Liver (tissue), 9 donors: Measurements from ENCODE around the gene ACACB. TPM values are rescaled to one million over a fixed set of nuclear protein-coding genes. Genes with fewer than 3 reads are reported as not detected.

ENCODE experiments used
- DNase-seq: peaks from one replicate; pipeline ENCODE4 v3.0.0-alpha.2; 2017; ENCODE audit warnings: low spot score
- H3K27ac ChIP-seq, 2 donors: one replicate each; pipeline ENCODE4 v1.7.0; 2013; ENCODE audit warnings: inconsistent platforms in 2 of 2, low read length in 2 of 2, control low read depth in 1 of 2, low read depth in 1 of 2, mild to moderate bottlenecking in 1 of 2
- H3K27me3 ChIP-seq, 4 donors: one replicate each; pipeline versions ENCODE4 v1.6.1 to v1.7.0; 2013; ENCODE audit warnings: low read length in 3 of 4, inconsistent platforms in 1 of 4, mild to moderate bottlenecking in 1 of 4, moderate library complexity in 1 of 4; ENCODE audit not compliant: control insufficient read depth in 4 of 4, insufficient read depth in 4 of 4
- H3K36me3 ChIP-seq, 4 donors: one replicate each; pipeline versions ENCODE4 v1.6.1 to v1.7.0; 2013; ENCODE audit warnings: low read length in 3 of 4, mild to moderate bottlenecking in 3 of 4, low read depth in 1 of 4, moderate library complexity in 1 of 4; ENCODE audit not compliant: control insufficient read depth in 4 of 4, insufficient read depth in 3 of 4
- H3K4me1 ChIP-seq, 4 donors: one replicate each; pipeline versions ENCODE4 v1.6.1 to v1.7.0; 2013; ENCODE audit warnings: low read length in 3 of 4, mild to moderate bottlenecking in 3 of 4, moderate library complexity in 1 of 4; ENCODE audit not compliant: control insufficient read depth in 4 of 4, insufficient read depth in 4 of 4
- H3K4me3 ChIP-seq, 3 donors: one replicate each; pipeline versions ENCODE4 v1.6.1 to v1.7.0; 2013; ENCODE audit warnings: low read length in 3 of 3, control low read depth in 1 of 3, low read depth in 1 of 3, mild to moderate bottlenecking in 1 of 3
- H3K9ac ChIP-seq, 2 donors: one replicate each; pipeline ENCODE4 v1.7.0; 2013; ENCODE audit warnings: low read length in 2 of 2, mild to moderate bottlenecking in 2 of 2, moderate library complexity in 2 of 2, control low read depth in 1 of 2, low read depth in 1 of 2
- H3K9me3 ChIP-seq, 4 donors: one replicate each; pipeline versions ENCODE4 v1.6.1 to v1.7.0; 2013; ENCODE audit warnings: low read length in 3 of 4; ENCODE audit not compliant: control insufficient read depth in 4 of 4
- FOXA1 ChIP-seq: IDR thresholded peaks from 2 replicates; pipeline ENCODE4 v1.6.1; 2016; ENCODE audit warnings: antibody characterized with exemption
- HNF4G ChIP-seq: IDR thresholded peaks from 2 replicates; pipeline ENCODE4 v1.6.1; 2016; ENCODE audit warnings: antibody characterized with exemption
- NR2F2 ChIP-seq: IDR thresholded peaks from 2 replicates; pipeline ENCODE4 v1.6.1; 2016; ENCODE audit warnings: antibody characterized with exemption
- RXRA ChIP-seq, 2 donors: IDR thresholded peaks; 2 replicates each; pipeline ENCODE4 v1.6.1; 2017 to 2018; ENCODE audit warnings: antibody characterized with exemption in 2 of 2, mild to moderate bottlenecking in 1 of 2
- SP1 ChIP-seq: IDR thresholded peaks from 2 replicates; pipeline ENCODE4 v1.6.1; 2018; ENCODE audit warnings: antibody characterized with exemption, mild to moderate bottlenecking
- TAF1 ChIP-seq: conservative IDR thresholded peaks from 2 replicates; pipeline ENCODE4 v1.6.1; 2016; ENCODE audit warnings: antibody characterized with exemption, mild to moderate bottlenecking
- WGBS: extraction: QIAGEN DNeasy Blood & Tissue Kit; methylation state at CpG from one replicate; pipeline ENCODE4 v1.1.7; 2013; 5-methylcytosine and 5-hydroxymethylcytosine counted together
- polyA plus RNA-seq, 2 donors: library from polyadenylated mRNA; stranded (reverse) in 1 of 2; unstranded in 1 of 2; fragments of 200-250 nt in 1 of 2; fragments of >200 nt in 1 of 2; fragmentation: Nextera tagmentation in 1 of 2; extraction: Ambion mirVana in 1 of 2; gene quantifications; one replicate each; pipeline versions ENCODE4 v1.2.1 to v1.2.3, GENCODE V29; 2013 to 2015
- total RNA-seq, 2 donors: library from RNA; depleted of rRNA; stranded (reverse); fragments of >200 nt; gene quantifications; one replicate each; pipeline ENCODE4 v1.2.3, GENCODE V29; 2014
- TF ChIP-seq, protein P1 (sequence below): IDR thresholded peaks from 2 replicates; pipeline ENCODE4 v1.6.1; 2016; ENCODE audit warnings: antibody characterized with exemption
- TF ChIP-seq, protein P2 (sequence below): IDR thresholded peaks from 2 replicates; pipeline ENCODE4 v1.6.1; 2016; ENCODE audit warnings: antibody characterized with exemption, mild to moderate bottlenecking
- TF ChIP-seq, protein P3 (sequence below): IDR thresholded peaks from 2 replicates; pipeline ENCODE4 v1.6.1; 2016; ENCODE audit warnings: antibody characterized with exemption
- donor health status: healthy.
- donor health status: healthy.
- donor health status: healthy.
- donor health status: healthy.
- donor health status: healthy.

Gene ACACB
- total and polyA plus RNA-seq, 4 donors: 12.9 to 288 (median 52.1) TPM

DNA sequence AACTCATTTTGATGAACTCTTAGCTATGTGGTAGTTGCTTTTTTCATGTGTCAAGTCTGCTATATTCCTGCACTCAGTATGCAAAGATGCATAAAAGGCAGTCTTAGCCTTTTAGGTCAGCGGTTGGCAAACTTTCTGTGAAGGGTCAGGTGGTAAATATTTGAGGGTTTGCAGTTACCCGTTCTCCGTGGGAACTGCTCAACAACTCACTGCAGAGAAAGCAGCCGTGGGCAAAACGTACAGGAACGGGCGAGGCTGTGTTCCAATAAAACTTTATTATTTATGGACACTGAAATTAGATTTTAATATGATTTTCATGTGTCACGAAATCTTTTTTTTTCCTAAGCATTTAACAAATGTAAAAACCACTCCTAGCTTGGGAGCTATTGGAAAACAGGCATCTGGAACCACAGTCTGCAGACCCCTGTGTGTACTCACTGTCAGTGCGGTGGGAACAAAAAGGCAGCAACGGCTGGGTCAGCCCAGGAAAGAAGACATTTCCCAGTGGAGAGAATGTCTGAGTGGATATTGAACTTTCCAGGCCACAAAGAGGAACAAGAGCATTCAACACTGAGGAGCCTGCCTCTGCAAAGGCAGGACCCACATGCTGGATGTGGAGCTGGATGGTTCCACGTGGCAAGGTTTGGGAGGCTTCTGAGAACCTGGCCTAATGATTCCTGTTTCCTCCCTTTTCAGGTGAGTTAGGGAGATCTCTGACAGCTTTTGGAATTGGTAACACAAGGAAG lies 3.5 kb upstream of the ACACB start:
- peak overlapping the region in 1 of 2 donors; percentile 23 for H3K9ac ChIP-seq
- no peaks in the 10 kb centered on the region for H3K27me3 ChIP-seq
- no peak overlapping the region for H3K4me3 ChIP-seq
- peaks cover 0 to 3% (median 0%) of the 10 kb centered on the region in 4 donors for H3K36me3 ChIP-seq
- peaks cover 7 to 67% (median 63%) of the 10 kb centered on the region in 4 donors for H3K4me1 ChIP-seq
- H3K9me3 ChIP-seq: no peaks in the 10 kb centered on the region
- WGBS: 54% methylated on average over 11 of the region's 11 CpGs
- TF ChIP-seq SP1: peak; percentile 6
- TF ChIP-seq, protein P1, sequence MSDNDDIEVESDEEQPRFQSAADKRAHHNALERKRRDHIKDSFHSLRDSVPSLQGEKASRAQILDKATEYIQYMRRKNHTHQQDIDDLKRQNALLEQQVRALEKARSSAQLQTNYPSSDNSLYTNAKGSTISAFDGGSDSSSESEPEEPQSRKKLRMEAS: peak; percentile 57
- TF ChIP-seq, protein P2, sequence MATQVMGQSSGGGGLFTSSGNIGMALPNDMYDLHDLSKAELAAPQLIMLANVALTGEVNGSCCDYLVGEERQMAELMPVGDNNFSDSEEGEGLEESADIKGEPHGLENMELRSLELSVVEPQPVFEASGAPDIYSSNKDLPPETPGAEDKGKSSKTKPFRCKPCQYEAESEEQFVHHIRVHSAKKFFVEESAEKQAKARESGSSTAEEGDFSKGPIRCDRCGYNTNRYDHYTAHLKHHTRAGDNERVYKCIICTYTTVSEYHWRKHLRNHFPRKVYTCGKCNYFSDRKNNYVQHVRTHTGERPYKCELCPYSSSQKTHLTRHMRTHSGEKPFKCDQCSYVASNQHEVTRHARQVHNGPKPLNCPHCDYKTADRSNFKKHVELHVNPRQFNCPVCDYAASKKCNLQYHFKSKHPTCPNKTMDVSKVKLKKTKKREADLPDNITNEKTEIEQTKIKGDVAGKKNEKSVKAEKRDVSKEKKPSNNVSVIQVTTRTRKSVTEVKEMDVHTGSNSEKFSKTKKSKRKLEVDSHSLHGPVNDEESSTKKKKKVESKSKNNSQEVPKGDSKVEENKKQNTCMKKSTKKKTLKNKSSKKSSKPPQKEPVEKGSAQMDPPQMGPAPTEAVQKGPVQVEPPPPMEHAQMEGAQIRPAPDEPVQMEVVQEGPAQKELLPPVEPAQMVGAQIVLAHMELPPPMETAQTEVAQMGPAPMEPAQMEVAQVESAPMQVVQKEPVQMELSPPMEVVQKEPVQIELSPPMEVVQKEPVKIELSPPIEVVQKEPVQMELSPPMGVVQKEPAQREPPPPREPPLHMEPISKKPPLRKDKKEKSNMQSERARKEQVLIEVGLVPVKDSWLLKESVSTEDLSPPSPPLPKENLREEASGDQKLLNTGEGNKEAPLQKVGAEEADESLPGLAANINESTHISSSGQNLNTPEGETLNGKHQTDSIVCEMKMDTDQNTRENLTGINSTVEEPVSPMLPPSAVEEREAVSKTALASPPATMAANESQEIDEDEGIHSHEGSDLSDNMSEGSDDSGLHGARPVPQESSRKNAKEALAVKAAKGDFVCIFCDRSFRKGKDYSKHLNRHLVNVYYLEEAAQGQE: peak; percentile 15
- no peak for TF ChIP-seq TAF1
- TF ChIP-seq RXRA (IDR thresholded peaks at IDR 0.05): peak; percentile 23 to 36
- TF ChIP-seq, protein P3, sequence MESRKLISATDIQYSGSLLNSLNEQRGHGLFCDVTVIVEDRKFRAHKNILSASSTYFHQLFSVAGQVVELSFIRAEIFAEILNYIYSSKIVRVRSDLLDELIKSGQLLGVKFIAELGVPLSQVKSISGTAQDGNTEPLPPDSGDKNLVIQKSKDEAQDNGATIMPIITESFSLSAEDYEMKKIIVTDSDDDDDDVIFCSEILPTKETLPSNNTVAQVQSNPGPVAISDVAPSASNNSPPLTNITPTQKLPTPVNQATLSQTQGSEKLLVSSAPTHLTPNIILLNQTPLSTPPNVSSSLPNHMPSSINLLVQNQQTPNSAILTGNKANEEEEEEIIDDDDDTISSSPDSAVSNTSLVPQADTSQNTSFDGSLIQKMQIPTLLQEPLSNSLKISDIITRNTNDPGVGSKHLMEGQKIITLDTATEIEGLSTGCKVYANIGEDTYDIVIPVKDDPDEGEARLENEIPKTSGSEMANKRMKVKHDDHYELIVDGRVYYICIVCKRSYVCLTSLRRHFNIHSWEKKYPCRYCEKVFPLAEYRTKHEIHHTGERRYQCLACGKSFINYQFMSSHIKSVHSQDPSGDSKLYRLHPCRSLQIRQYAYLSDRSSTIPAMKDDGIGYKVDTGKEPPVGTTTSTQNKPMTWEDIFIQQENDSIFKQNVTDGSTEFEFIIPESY: no peak
- no peak for DNase-seq
- peak overlapping the region; percentile 27 to 62 for H3K27ac ChIP-seq

DNA sequence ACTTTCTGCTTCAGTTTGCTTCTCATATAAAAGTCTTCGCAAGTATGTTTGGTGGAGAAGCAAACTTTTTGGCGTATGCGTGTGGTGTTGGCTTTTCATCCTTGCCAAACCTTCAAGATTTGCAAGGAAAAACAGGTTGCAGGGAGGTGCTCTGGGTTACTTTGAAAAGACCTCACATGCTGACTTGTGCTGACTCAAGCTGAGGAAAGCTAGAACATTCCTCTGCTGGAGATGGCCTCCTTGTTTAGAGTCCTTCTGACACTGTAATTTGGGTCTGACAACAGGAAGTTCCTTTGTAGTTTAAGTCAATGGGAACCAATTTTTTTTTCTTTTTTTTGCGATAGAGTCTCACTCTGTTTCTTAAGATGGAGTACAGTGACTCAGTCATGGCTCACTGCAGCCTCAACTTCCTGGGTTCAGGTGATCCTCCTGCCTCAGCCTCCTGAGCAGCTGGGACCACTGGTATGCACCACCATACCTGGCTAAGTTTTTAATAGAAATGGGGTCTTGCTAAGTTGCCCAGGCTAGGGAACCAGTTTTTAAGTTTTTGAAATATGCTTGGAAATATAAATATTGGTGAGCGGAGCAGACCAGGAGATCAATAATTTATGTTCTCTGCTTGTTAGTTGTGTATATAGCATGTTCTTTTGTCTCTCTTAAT lies 2.6 kb upstream of the ACACB start:
- H3K9ac ChIP-seq: no peak overlapping the region
- peaks cover 11 to 76% (median 70%) of the 10 kb centered on the region in 4 donors for H3K4me1 ChIP-seq
- H3K9me3 ChIP-seq: no peaks in the 10 kb centered on the region
- no peaks in the 10 kb centered on the region for H3K36me3 ChIP-seq
- DNase-seq: no peak
- H3K27ac ChIP-seq: peak overlapping the region; percentile 27 to 62
- H3K4me3 ChIP-seq: no peak overlapping the region
- H3K27me3 ChIP-seq: no peaks in the 10 kb centered on the region
- TF ChIP-seq TAF1 (no peak), FOXA1 (no peak), NR2F2 (no peak), HNF4G (no peak), RXRA (IDR thresholded peaks at IDR 0.05) (no peak)
- TF ChIP-seq, protein P2: no peak
- 76% methylated on average over 5 of the region's 5 CpGs for WGBS
